ENCODE results near the gene SALL2.
A peak's percentile ranks its signal among the peaks of the same experiment; 100 is the strongest.

SALL2 gene

GRCh38 chr14:21533294-21533693 is 7.1 kb upstream of the SALL2 start:
- Histone ChIP-seq H3K4me3 (ENCODE audit: low read depth, low read length) (no peak overlapping the region), H3K9me3 (no peaks in the 10 kb centered on the region), H3K36me3 (no peaks in the 10 kb centered on the region), H3K27me3 (peaks cover 60% of the 10 kb centered on the region), H3K4me1 (no peaks in the 10 kb centered on the region)
- no peak for TF ChIP-seq CTCF (IDR thresholded peaks at IDR 0.05; ENCODE audit: low read depth, low read length)
- no peak for DNase-seq

- no peak for TF ChIP-seq CTCF (IDR thresholded peaks at IDR 0.05; ENCODE audit: low read depth, low read length)
- Histone ChIP-seq H3K27me3 (peaks cover 24% of the 10 kb centered on the region), H3K9me3 (no peaks in the 10 kb centered on the region), H3K4me1 (no peaks in the 10 kb centered on the region), H3K4me3 (ENCODE audit: low read depth, low read length) (no peak overlapping the region), H3K36me3 (no peaks in the 10 kb centered on the region)
- no peak for DNase-seq
Measured at GRCh38 chr14:21529515-21529914, 3.4 kb upstream of the SALL2 start.

GRCh38 chr14:21528381-21529348 is 2.5 kb upstream of the SALL2 start:
- Histone ChIP-seq H3K27me3 (peaks cover 16% of the 10 kb centered on the region), H3K36me3 (no peaks in the 10 kb centered on the region), H3K9me3 (no peaks in the 10 kb centered on the region), H3K4me1 (no peaks in the 10 kb centered on the region), H3K4me3 (ENCODE audit: low read depth, low read length) (no peak overlapping the region)
- DNase-seq: no peak
- no peak for TF ChIP-seq CTCF (IDR thresholded peaks at IDR 0.05; ENCODE audit: low read depth, low read length)

- Histone ChIP-seq H3K4me1 (no peaks in the 10 kb centered on the region), H3K4me3 (ENCODE audit: low read depth, low read length) (no peak overlapping the region), H3K9me3 (no peaks in the 10 kb centered on the region), H3K27me3 (peaks cover 8% of the 10 kb centered on the region; the same call in 1 of the 2 replicates), H3K36me3 (no peaks in the 10 kb centered on the region)
- DNase-seq: no peak
- no peak for TF ChIP-seq CTCF (IDR thresholded peaks at IDR 0.05; ENCODE audit: low read depth, low read length)
Measured at GRCh38 chr14:21527318-21527679, 1.2 kb upstream of the SALL2 start.

- H3K4me1 ChIP-seq: no peaks in the 10 kb centered on the region
Measured at GRCh38 chr14:21526672-21527317, 649 bp upstream of the SALL2 start.

More at GRCh38 chr14:21526672-21527317, 649 bp upstream of the SALL2 start:
- no peaks in the 10 kb centered on the region for H3K9me3 ChIP-seq
- DNase-seq: no peak
- no peak for TF ChIP-seq CTCF (IDR thresholded peaks at IDR 0.05; ENCODE audit: low read depth, low read length)
- H3K4me3 ChIP-seq (ENCODE audit: low read depth, low read length): peak overlapping the region; percentile 76
- H3K36me3 ChIP-seq: no peaks in the 10 kb centered on the region
- H3K27me3 ChIP-seq: peaks cover 8% of the 10 kb centered on the region; the same call in 1 of the 2 replicates
